Adrenal gland (tissue), 12 donors: ENCODE data around the gene SLC5A10. TPM values are rescaled to one million over a fixed set of nuclear protein-coding genes. Genes with fewer than 3 reads are reported as not detected.

Experiments used
- DNase-seq, 7 donors: peaks; one replicate each; pipeline ENCODE4 v3.0.0-alpha.2; 2019 to 2020
- H3K27ac ChIP-seq, 5 donors: fragments of 200-600 bp; sonication (generic) in 4 of 5; 1 replicate in 3 of 5; 2 replicates in 2 of 5; pipeline versions ENCODE4 v1.5.1 to v1.8.0; 2016 to 2020; ENCODE audit warnings: mild to moderate bottlenecking in 1 of 5
- H3K27me3 ChIP-seq: fragments of 200-600 bp; 2 replicates; pipeline ENCODE4 v1.8.0; 2021
- H3K36me3 ChIP-seq, 2 donors: fragments of 200-600 bp; replicated peaks in 1 of 2; 1 replicate in 1 of 2; 2 replicates in 1 of 2; pipeline versions ENCODE4 v1.5.1 to v1.8.0; 2018 to 2022
- H3K4me1 ChIP-seq, 2 donors: fragments of 200-600 bp; replicated peaks in 1 of 2; 1 replicate in 1 of 2; 2 replicates in 1 of 2; pipeline versions ENCODE4 v1.5.1 to v1.8.0; 2018 to 2021
- H3K4me3 ChIP-seq, 4 donors: fragments of 200-600 bp; sonication (generic) in 3 of 4; one replicate each; pipeline ENCODE4 v1.5.1; 2016 to 2018
- H3K9me3 ChIP-seq, 3 donors: fragments of 200-600 bp; sonication (generic) in 1 of 3; replicated peaks in 1 of 3; 1 replicate in 2 of 3; 2 replicates in 1 of 3; pipeline versions ENCODE4 v1.5.1 to v1.8.0; 2016 to 2021
- CTCF ChIP-seq, 6 experiments: fragments of 450-650 bp in 4 of 6; fragments of 200-600 bp in 2 of 6; sonication (generic) in 1 of 6; IDR thresholded peaks; 1 replicate in 5 of 6; 2 replicates in 1 of 6; pipeline versions ENCODE4 v1.5.1 to v1.8.0; 2016 to 2021; ENCODE audit warnings: antibody characterized with exemption in 6 of 6, mild to moderate bottlenecking in 2 of 6, moderate library complexity in 1 of 6
- POLR2A ChIP-seq, 2 donors: fragments of 450-650 bp; IDR thresholded peaks; one replicate each; pipeline ENCODE4 v1.6.1; 2017; ENCODE audit warnings: antibody characterized with exemption in 2 of 2, mild to moderate bottlenecking in 2 of 2, moderate library complexity in 1 of 2
- WGBS, 4 donors: extraction: QIAGEN DNeasy Blood & Tissue Kit in 2 of 4; methylation state at CpG; one replicate each; pipeline versions ENCODE4 v1.1.5 to v1.1.7; 2013 to 2017; 5-methylcytosine and 5-hydroxymethylcytosine counted together
- intact Hi-C, 2 donors: fragments of 100-400 bp; cut with DNase I; formaldehyde crosslinking; loops; one replicate each; pipeline versions ENCODE4 v1.14.1 to v1.15.0; 2022 to 2023
- polyA plus RNA-seq, 3 donors: library from polyadenylated mRNA; stranded (reverse); fragments of 200-250 nt in 2 of 3; fragments of 350-450 nt in 1 of 3; fragmentation: Illumina TruSeq in 1 of 3; extraction: RNeasy Lipid Tissue Mini Kit (QIAGEN cat#74804) in 1 of 3; gene quantifications; one replicate each; pipeline ENCODE4 v1.2.3, GENCODE V29; 2013 to 2014
- total RNA-seq, 9 donors: library from RNA; depleted of rRNA in 4 of 9; stranded (reverse); fragments of >200 nt in 4 of 9; fragments of 120-200 nt in 1 of 9; fragmentation: NEBNext Ultra II Directional in 1 of 9; extraction: Animal tissue kit (Norgen Biotek cat#: 25700) in 1 of 9; gene quantifications; one replicate each; pipeline versions ENCODE4 v1.1.0 to v1.2.4, GENCODE V29; 2013 to 2023
- donor health status: healthy with polysubstance abuse.
- donor health status: Bipolar disorder and iron deficiency.
- donor health status: DM: yes; HTN: yes; CAD: no.
- donor health status: DM: no; HTN: no; CAD: no.
- donor health status: DM: no; HTN: no; CAD: no.
- donor health status: DM: yes; HTN: yes; CAD: no.

Gene SLC5A10
- total and polyA plus RNA-seq, 12 donors = 0.16 to 0.94 (median 0.22) TPM; not detected in 8

- Histone ChIP-seq H3K27ac (no peak overlapping the region), H3K9me3 (no peaks in the 10 kb centered on the region), H3K4me3 (no peak overlapping the region), H3K36me3 (no peaks in the 10 kb centered on the region), H3K4me1 (no peaks in the 10 kb centered on the region), H3K27me3 (no peaks in the 10 kb centered on the region)
- no peak for TF ChIP-seq POLR2A (IDR thresholded peaks at IDR 0.05)
- TF ChIP-seq CTCF (IDR thresholded peaks at IDR 0.05) = no peak
- DNase-seq = no peak
- 90 to 98% (median 95%) methylated on average over 7 to 19 of the region's 19 CpGs for WGBS, 4 donors
- intact Hi-C loops = no loop called here
Measured at GRCh38 chr17:18977646-18978045, 25.7 kb downstream of the SLC5A10 start.

- Histone ChIP-seq H3K36me3 (no peaks in the 10 kb centered on the region), H3K9me3 (no peaks in the 10 kb centered on the region), H3K4me1 (no peaks in the 10 kb centered on the region), H3K27ac (no peak overlapping the region), H3K27me3 (no peaks in the 10 kb centered on the region), H3K4me3 (no peak overlapping the region)
- TF ChIP-seq POLR2A (IDR thresholded peaks at IDR 0.05) = no peak
- TF ChIP-seq CTCF (IDR thresholded peaks at IDR 0.05) = no peak
- no peak for DNase-seq
- 92 to 95% (median 94%) methylated on average over 11 to 13 of the region's 13 CpGs; no CpG with 5 or more reads in 1 of the 4 donors for WGBS, 4 donors
- intact Hi-C loops = no loop called here
Measured at GRCh38 chr17:18978050-18978449, 26.1 kb downstream of the SLC5A10 start.

- Histone ChIP-seq H3K4me1 (no peaks in the 10 kb centered on the region), H3K9me3 (no peaks in the 10 kb centered on the region), H3K36me3 (no peaks in the 10 kb centered on the region), H3K27me3 (no peaks in the 10 kb centered on the region), H3K27ac (no peak overlapping the region), H3K4me3 (no peak overlapping the region)
- intact Hi-C loops = no loop called here
- TF ChIP-seq CTCF (IDR thresholded peaks at IDR 0.05) = no peak
- no peak for TF ChIP-seq POLR2A (IDR thresholded peaks at IDR 0.05)
- DNase-seq = no peak
- WGBS, 4 donors = 88 to 96% (median 93%) methylated on average over 12 to 17 of the region's 17 CpGs
Measured at GRCh38 chr17:18978655-18979054, 26.7 kb downstream of the SLC5A10 start.

- Histone ChIP-seq H3K27me3 (no peaks in the 10 kb centered on the region), H3K9me3 (no peaks in the 10 kb centered on the region), H3K27ac (no peak overlapping the region), H3K36me3 (no peaks in the 10 kb centered on the region), H3K4me1 (no peaks in the 10 kb centered on the region), H3K4me3 (no peak overlapping the region)
- intact Hi-C loops = no loop called here
- TF ChIP-seq POLR2A (IDR thresholded peaks at IDR 0.05) (no peak), CTCF (IDR thresholded peaks at IDR 0.05) (no peak)
- WGBS, 4 donors = 81 to 93% (median 88%) methylated on average over 10 to 13 of the region's 13 CpGs
- no peak for DNase-seq
Measured at GRCh38 chr17:18980682-18981334, 28.8 kb downstream of the SLC5A10 start.
